KOPT-K1 (cell line): ENCODE measurements around the gene TENM4.
"Not testable (repeated sequence)": the region's sequence is repeated elsewhere in the genome, so short reads cannot be mapped to it uniquely, and the experiment has no call there.

Experiments
- H3K27ac ChIP-seq: fragments of 200-600 bp; sonication (generic); 2 replicates; pipeline ENCODE4 v1.5.1; 2016; ENCODE audit warnings: antibody characterized with exemption, mild to moderate bottlenecking, low read depth, low read length; ENCODE audit not compliant: poor library complexity, severe bottlenecking
- H3K36me3 ChIP-seq: fragments of 200-600 bp; sonication (generic); 2 replicates; pipeline ENCODE4 v1.5.1; 2017; ENCODE audit warnings: antibody characterized with exemption, mild to moderate bottlenecking, low read length, moderate library complexity; ENCODE audit not compliant: insufficient read depth
- H3K9me3 ChIP-seq: fragments of 200-600 bp; sonication (generic); 2 replicates; pipeline ENCODE4 v1.5.1; 2017; ENCODE audit warnings: antibody characterized with exemption, low read length, mild to moderate bottlenecking; ENCODE audit not compliant: insufficient read depth, poor library complexity, severe bottlenecking

The TENM4 gene

DNA sequence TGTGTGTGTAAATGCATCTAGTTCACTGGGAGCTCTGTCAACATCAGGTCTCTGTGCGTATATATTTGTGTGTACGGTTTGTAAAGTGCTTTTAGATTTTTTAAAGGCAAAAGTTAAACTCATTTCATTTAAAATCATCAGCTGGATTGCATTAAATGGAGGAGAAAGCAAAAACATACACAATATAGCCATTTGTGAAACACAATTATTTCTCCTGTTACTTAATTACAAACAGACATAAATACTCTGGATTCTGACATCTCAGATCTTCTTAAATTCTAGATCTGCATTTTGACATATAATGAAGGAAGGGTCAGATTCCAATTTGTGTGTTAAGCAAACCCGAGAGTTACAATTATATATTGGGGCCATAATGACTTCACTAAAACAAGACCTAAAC is 590.8 kb downstream of the TENM4 start:
- Histone ChIP-seq H3K27ac (no peak overlapping the region), H3K9me3 (no peaks in the 10 kb centered on the region), H3K36me3 (no peaks in the 10 kb centered on the region)

DNA sequence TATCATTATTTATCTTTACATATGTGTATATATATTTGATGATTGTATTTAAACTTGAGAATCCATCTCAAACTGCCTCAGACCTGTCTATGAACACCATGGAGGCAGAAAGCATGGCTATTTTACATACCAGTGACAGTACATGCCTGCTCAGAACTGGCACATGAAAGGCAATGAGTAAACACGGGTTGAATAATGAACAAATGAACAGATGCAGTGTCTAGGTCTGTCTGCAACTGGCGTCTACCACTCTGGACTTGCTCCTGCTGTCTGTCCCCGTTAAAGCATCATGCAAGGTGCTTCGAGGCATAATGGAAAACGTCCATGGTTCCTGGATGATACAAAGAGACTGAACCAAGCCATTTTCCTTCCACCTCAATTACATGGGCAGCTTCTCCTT is 594.6 kb downstream of the TENM4 start:
- Histone ChIP-seq H3K9me3 (no peaks in the 10 kb centered on the region), H3K27ac (no peak overlapping the region), H3K36me3 (no peaks in the 10 kb centered on the region)

DNA sequence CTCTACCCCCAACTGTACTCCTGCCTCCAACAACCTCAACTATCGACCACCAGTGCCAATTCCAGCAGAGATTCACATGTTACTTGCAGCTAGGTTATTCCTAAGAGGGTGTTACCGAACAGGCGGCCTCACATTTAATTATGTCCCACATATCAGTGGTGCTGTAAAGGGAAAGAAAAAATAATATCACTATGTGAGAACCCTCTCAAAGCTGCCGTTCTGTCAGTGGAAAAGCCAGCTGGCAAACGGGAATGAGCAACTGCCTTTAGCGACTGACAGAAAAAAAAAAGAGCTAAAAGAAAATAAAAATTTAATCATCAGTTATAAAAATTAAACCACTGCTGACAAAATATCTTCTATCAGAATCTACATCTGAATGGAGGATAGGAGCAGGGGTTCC is 595.3 kb downstream of the TENM4 start:
- Histone ChIP-seq H3K27ac (no peak overlapping the region), H3K9me3 (no peaks in the 10 kb centered on the region), H3K36me3 (no peaks in the 10 kb centered on the region)

DNA sequence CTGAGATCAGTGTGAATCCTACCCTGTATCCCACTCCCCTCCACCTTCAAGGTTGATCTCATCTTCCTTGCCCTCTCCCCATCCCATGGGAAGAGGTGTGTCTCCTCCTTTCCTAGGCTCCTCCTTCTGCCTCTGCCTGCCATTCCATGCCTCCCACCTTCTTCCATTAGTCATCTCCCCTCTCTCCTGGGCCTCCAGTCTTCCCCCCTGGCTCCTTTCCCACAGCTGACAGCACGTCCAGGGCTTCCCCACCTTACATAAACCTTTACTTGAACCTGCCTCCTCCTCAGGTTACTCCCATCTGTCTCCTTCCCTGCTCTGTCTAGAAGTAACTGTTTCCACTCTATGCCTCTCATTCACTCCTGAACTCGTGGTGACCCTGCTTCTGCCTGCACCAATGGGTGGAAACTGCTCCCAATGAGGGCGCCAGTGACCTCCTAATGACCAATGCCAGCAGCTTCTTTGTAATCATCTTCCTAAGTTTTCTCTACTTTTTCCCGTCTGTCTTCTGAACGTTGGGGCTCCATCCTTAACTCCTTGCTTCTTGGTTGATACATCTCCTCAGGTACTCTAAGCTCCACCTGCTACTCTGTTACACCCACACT is 599.3 kb downstream of the TENM4 start:
- Histone ChIP-seq H3K36me3 (no peaks in the 10 kb centered on the region), H3K27ac (no peak overlapping the region)

DNA sequence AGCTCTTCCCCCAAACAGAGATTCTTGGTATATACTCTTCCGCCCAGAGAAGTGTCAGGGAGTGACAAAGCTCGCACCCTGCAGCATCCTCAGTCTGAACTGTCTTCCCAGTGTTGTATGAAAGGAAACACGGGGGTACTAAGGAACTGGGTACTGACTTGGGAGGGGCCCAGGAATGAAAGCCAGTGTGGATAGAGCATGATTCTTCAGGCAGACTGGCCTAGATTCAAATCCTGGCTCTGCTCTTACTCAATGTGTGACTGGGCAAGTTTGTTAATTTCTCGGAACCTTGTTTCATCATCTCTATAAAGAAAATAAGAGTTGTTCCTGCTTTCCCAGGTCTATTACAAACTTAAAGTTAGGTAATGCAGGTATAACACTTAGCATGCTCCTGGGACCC is 600.2 kb downstream of the TENM4 start:
- no peaks in the 10 kb centered on the region for H3K9me3 ChIP-seq
- no peaks in the 10 kb centered on the region for H3K36me3 ChIP-seq
- H3K27ac ChIP-seq, result no peak overlapping the region

More for the DNA sequence above, 599.3 kb downstream of the TENM4 start:
- H3K9me3 ChIP-seq, result no peaks in the 10 kb centered on the region

DNA sequence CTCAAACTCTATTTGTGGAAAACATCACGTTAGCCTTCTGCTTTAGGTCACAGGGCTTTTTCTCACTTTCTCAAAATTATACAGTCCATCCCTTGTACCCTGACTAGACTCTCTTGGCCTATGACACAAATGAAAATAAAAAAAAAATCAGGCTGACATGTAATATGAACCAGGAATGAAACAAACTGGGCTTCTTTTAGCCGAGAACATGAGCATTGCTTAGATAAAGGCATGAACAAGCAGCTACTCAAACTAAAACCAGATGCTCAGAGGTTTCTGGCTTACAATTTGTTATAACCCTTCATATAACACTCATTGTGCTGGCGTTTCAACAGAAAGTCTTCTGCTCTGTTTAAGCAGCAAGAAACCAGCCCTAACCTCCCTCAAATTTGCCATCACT is 600.6 kb downstream of the TENM4 start:
- Histone ChIP-seq H3K9me3 (no peaks in the 10 kb centered on the region), H3K27ac (no peak overlapping the region), H3K36me3 (no peaks in the 10 kb centered on the region)

DNA sequence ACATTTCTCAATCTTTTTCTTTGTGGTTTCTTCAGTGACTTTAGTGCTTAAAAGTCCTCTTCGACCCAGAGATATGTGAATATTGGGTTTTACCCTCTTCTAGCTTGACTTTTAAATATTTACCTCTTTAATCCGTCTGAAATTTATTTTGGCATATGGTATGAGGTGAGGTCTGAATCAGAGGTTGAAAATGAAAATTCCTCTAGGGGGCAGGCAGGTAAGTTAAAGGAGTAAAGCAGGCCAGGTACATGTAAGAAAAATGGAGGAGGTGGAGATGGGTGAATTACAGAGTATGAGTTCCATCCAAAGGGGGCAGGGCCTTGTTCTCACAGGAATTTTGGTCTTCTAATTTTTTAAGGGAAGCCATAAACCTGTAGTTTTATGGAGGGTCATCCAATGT is 602.4 kb downstream of the TENM4 start:
- H3K27ac ChIP-seq, result no peak overlapping the region
- H3K9me3 ChIP-seq, result no peaks in the 10 kb centered on the region
- no peaks in the 10 kb centered on the region for H3K36me3 ChIP-seq

DNA sequence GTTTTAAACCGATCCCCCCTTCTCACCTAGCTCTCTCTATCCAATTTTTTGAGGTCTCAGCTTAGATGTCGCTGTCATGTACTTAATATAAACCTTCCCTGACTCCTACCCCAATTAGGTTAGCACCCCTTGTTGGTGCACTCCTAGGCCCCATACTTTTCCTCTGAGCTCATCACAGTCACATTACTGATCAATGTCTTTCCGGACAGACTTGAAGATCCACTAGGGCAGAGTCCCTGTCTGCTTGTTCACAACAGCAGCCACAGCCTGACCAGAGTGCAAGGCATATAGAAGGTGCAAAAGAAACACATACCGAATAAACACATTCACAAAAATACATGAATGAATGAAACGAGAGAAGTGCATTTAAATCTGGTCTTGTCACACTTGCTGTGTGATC is 605.2 kb downstream of the TENM4 start:
- Histone ChIP-seq H3K27ac (no peak overlapping the region), H3K9me3 (no peaks in the 10 kb centered on the region), H3K36me3 (no peaks in the 10 kb centered on the region)

DNA sequence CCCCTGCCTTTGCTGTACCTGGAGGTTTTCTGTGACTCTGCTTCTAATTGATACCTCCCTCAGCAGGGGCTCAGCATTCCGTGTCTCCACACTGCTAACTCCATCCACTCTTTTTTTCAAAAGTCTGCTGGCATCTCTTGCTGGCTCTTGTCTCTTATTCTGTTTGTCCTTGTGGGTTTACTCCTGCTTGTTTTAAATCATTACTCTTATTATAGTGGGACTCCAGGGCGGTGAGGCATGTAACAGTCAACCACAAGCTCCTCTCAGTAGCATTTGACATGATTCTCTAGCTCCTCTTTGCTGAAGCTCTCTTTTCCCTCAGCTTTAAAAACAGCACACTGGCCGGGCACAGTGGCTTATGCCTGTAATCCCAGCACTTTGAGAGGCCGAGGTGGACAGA is 605.9 kb downstream of the TENM4 start:
- no peak overlapping the region for H3K27ac ChIP-seq
- no peaks in the 10 kb centered on the region for H3K9me3 ChIP-seq
- H3K36me3 ChIP-seq, result no peaks in the 10 kb centered on the region

DNA sequence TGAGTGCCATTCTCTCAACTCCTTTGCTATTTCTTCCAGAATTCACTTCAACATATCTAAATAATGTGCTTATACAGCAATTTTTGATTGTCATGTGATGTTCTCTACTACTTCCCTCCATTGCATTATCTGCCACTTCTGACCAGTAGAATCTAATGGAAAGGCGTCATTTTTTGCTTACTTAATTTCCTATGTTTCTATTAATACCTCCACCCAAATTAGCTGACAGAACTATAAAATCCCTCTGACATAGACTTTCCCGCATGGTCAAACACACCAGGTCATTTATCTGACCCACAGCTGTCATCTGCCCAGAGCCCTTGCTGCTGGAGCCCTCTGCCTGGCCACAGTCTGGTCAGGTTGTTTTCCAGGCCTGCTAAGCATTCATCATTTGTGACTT is 607.6 kb downstream of the TENM4 start:
- Histone ChIP-seq H3K27ac (no peak overlapping the region), H3K9me3 (no peaks in the 10 kb centered on the region), H3K36me3 (no peaks in the 10 kb centered on the region)

DNA sequence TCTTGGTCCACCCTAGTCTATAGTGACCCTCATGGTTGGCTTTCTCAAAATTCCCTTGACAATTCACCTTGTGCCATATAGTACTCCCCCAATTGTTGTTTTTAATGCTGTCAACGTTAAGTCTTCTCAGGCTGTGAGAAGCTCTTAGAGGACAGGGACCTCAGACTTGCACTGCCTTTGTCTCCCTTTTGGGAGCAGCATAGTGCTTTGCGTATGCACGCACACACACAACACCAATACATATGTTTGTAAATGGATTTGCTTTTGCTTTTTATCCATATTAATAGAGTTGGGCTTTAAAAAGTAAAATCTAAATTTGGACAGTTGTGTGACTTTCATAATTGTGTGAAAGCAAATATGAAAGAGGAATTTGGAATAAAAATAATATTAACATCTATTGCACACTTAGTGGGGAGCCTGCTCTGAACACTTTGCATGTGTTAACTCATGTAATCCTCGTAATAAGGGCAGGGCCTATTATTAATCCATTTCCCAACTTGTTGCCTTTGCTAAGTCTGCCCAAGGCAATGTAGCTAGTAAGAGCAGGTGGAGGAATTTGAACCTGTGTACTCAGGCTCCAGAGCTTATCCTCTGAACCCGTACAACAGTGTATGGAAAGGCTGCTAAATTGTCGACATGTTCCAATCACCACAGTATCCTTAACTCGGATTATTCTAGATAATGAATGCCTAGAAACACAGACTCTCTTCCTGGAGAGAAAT is 608.4 kb downstream of the TENM4 start:
- Histone ChIP-seq H3K36me3 (no peaks in the 10 kb centered on the region), H3K27ac (no peak overlapping the region), H3K9me3 (no peaks in the 10 kb centered on the region)

DNA sequence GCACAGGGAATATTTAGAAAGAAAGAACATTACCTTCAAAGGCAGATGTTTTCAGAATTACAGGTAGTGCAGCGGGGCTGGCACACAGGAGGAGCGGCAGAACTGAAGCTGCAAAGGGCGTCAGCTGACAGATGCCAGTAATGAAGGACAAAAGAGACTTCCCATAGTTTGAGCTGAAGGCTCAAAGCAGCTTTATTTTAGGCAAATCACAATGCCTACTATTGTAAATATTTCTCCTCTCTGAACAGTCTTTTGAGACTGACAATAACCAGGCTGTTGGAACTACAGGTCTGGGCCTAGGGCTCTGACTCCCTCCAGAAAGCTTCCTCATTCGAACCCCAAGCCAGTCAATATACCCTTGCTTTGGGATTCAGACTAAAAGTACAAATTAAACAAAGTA is 609.3 kb downstream of the TENM4 start:
- no peaks in the 10 kb centered on the region for H3K36me3 ChIP-seq
- H3K27ac ChIP-seq, result no peak overlapping the region
- no peaks in the 10 kb centered on the region for H3K9me3 ChIP-seq

DNA sequence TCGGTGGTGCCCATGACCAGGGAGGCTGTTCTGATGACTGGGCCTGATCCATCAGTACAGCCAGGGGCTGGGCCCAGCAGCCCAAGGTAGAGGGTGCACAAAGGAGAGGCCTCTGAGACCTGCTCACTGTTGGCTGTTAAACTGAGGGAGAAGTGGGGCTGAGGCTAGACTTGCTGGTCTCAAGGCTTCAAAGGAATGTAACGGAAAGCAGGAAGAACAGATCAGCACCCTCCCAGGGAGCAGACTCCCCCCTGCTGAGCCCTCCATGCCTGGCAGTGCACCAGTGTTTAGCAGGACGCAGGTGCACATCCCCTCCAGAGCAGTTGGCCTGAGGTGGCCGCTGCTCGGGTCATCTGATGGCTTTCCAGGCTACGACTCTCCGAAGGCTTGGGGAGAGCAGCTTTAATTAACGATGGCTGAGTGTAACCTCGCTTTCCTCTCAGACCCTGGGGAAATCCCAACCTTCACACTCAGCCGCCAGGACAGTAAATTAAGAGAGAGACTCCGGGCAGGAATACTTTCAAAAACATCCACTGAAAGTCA is 610.5 kb downstream of the TENM4 start:
- H3K36me3 ChIP-seq, result no peaks in the 10 kb centered on the region
- no peak overlapping the region for H3K27ac ChIP-seq

DNA sequence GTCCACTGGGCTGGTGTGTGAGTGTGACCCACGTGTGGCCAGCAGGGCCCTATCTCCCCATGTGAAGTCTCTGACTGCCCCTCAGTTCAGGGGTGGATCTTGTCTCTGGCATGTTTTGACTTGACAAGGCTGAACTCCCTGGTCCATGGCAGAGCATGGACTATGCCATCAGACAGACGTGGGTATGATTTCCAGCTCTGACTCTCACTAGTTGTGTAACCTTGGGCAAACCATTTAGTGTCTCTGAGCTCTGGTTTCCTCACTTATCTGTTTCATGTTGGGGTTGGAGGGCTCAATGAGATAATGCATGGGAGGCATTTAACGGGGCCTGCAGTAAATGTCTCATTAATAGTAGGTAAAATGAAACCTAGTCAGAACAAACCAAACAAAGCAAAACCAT is 611.7 kb downstream of the TENM4 start:
- no peaks in the 10 kb centered on the region for H3K9me3 ChIP-seq
- H3K36me3 ChIP-seq, result no peaks in the 10 kb centered on the region
- H3K27ac ChIP-seq, result no peak overlapping the region

More for the DNA sequence above, 610.5 kb downstream of the TENM4 start:
- no peaks in the 10 kb centered on the region for H3K9me3 ChIP-seq

DNA sequence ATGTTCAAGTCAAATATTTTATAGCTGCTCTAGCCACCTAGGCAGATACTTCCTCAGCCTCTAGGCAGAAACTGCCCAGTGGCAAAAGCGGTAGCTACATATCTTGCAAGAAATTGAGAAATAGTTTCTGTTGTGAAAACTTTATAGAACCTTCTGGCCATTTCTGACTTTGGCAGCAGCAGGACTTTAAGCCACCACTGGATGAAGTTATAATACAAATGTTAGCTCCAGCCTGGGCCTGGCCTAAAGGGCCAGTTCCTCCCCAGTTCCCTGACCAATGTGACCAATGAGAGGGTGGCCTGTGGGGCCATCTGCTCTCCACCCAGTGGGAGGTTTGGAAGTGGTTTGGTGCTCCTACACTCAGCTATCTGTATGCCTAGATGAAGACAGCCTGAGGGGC is 612.2 kb downstream of the TENM4 start:
- Histone ChIP-seq H3K9me3 (no peaks in the 10 kb centered on the region), H3K36me3 (no peaks in the 10 kb centered on the region), H3K27ac (no peak overlapping the region)

DNA sequence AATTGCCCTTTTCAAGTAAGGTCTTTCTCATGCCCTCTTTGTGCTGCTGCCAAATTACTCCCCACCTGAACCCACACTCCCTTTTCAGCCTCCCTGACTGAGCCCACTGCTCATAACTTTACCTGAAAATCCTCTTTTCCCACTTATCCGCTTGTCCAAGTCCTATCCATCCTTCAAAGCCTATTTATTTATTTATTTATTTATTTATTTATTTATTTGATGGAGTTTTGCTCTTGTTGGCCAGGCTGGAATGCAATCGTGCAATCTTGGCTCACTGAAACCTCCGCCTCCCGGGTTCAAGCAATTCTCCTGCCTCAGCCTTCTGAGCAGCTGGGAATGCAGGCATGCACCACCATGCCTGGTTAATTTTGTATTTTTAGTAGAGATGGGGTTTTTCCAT is 613.5 kb downstream of the TENM4 start:
- not testable (repeated sequence) for H3K36me3 ChIP-seq, H3K9me3 ChIP-seq, H3K27ac ChIP-seq
